SK-N-SH treated with all-trans-retinoic acid at 6 μM for 48 hours (cell line): ENCODE measurements around the gene CXCL10.

Source experiments
- ATAC-seq: fragments of 200-7000 bp; cut with Tn5 transposase; 3 replicates; pipeline ENCODE4 v1.9.1; 2020; ENCODE audit warnings: mild to moderate bottlenecking, moderate library complexity
- ARNTL ChIP-seq: fragments of 450-650 bp; formaldehyde crosslinking; IDR thresholded peaks from 2 replicates; pipeline ENCODE4 v1.5.0; 2020; ENCODE audit warnings: low read depth, mild to moderate bottlenecking, moderate library complexity, borderline replicate concordance
- BACH2 ChIP-seq: fragments of 250-450 bp; sonication (Bioruptor Pico); IDR thresholded peaks from 2 replicates; pipeline ENCODE4 v1.9.0; 2021; ENCODE audit warnings: mild to moderate bottlenecking, borderline replicate concordance
- CSDC2 ChIP-seq: fragments of 250-450 bp; sonication (Bioruptor Pico); IDR thresholded peaks from 2 replicates; pipeline ENCODE4 v1.5.0; 2020; ENCODE audit warnings: mild to moderate bottlenecking, moderate library complexity
- ESRRG ChIP-seq: fragments of 250-450 bp; sonication (Bioruptor Pico); IDR thresholded peaks from 2 replicates; pipeline ENCODE4 v1.6.1; 2021; ENCODE audit warnings: mild to moderate bottlenecking
- GLIS3 ChIP-seq: fragments of 250-450 bp; sonication (Bioruptor Pico); IDR thresholded peaks from 2 replicates; pipeline ENCODE4 v1.5.0; 2020; ENCODE audit warnings: mild to moderate bottlenecking, moderate library complexity
- ISL1 ChIP-seq: fragments of 250-450 bp; sonication (Bioruptor Pico); IDR thresholded peaks from 2 replicates; pipeline ENCODE4 v2.1.2; 2022; ENCODE audit warnings: mild to moderate bottlenecking, moderate library complexity
- OSR1 ChIP-seq: fragments of 250-450 bp; sonication (Bioruptor Pico); IDR thresholded peaks from 2 replicates; pipeline ENCODE4 v1.8.0; 2022; ENCODE audit warnings: moderate library complexity, mild to moderate bottlenecking, inconsistent platforms
- RARB ChIP-seq: fragments of 250-450 bp; sonication (Bioruptor Pico); IDR thresholded peaks from 2 replicates; pipeline ENCODE4 v1.8.0; 2021; ENCODE audit warnings: mild to moderate bottlenecking, moderate library complexity
- SNAI2 ChIP-seq: fragments of 250-450 bp; sonication (Bioruptor Pico); IDR thresholded peaks from 2 replicates; pipeline ENCODE4 v1.5.0; 2020; ENCODE audit warnings: mild to moderate bottlenecking, moderate library complexity
- TCF4 ChIP-seq: fragments of 250-450 bp; sonication (Bioruptor Pico); IDR thresholded peaks from 2 replicates; pipeline ENCODE4 v1.8.0; 2021; ENCODE audit warnings: mild to moderate bottlenecking, moderate library complexity, borderline replicate concordance
- TOX ChIP-seq: fragments of 250-450 bp; sonication (Bioruptor Pico); IDR thresholded peaks from 2 replicates; pipeline ENCODE4 v1.8.0; 2021; ENCODE audit warnings: mild to moderate bottlenecking, moderate library complexity, borderline replicate concordance
- TSHZ2 ChIP-seq: fragments of 250-450 bp; sonication (Bioruptor Pico); IDR thresholded peaks from 2 replicates; pipeline ENCODE4 v1.5.0; 2020; ENCODE audit warnings: mild to moderate bottlenecking, moderate library complexity
- ZC3H10 ChIP-seq: fragments of 250-450 bp; sonication (Bioruptor Pico); IDR thresholded peaks from 2 replicates; pipeline ENCODE4 v1.5.1; 2021; ENCODE audit warnings: mild to moderate bottlenecking, moderate library complexity
- ZFP3 ChIP-seq: fragments of 250-450 bp; sonication (Bioruptor Pico); IDR thresholded peaks from 2 replicates; pipeline ENCODE4 v1.5.0; 2020; ENCODE audit warnings: mild to moderate bottlenecking, moderate library complexity
- ZFP30 ChIP-seq: fragments of 450-650 bp; formaldehyde crosslinking; IDR thresholded peaks from 2 replicates; pipeline ENCODE4 v1.5.0; 2022; ENCODE audit warnings: mild to moderate bottlenecking, moderate library complexity
- ZNF565 ChIP-seq: fragments of 450-650 bp; formaldehyde crosslinking; conservative IDR thresholded peaks from 2 replicates; pipeline ENCODE4 v1.5.0; 2020; ENCODE audit warnings: low read depth, mild to moderate bottlenecking, moderate library complexity
- ZNF70 ChIP-seq: fragments of 450-650 bp; formaldehyde crosslinking; IDR thresholded peaks from 2 replicates; pipeline ENCODE4 v1.5.0; 2020; ENCODE audit warnings: mild to moderate bottlenecking, moderate library complexity
- ZNF8 ChIP-seq: fragments of 450-650 bp; formaldehyde crosslinking; IDR thresholded peaks from 2 replicates; pipeline ENCODE4 v1.5.0; 2020; ENCODE audit warnings: mild to moderate bottlenecking, moderate library complexity
- TF ChIP-seq, protein P1 (sequence below): fragments of 250-450 bp; sonication (Bioruptor Pico); IDR thresholded peaks from 2 replicates; pipeline ENCODE4 v1.5.1; 2021; ENCODE audit warnings: mild to moderate bottlenecking, moderate library complexity
- TF ChIP-seq, protein P2 (sequence below): fragments of 250-450 bp; sonication (Bioruptor Pico); IDR thresholded peaks from 2 replicates; pipeline ENCODE4 v1.5.1; 2020; ENCODE audit warnings: low read depth, mild to moderate bottlenecking, moderate library complexity
- TF ChIP-seq, protein P3 (sequence below): fragments of 250-450 bp; sonication (Bioruptor Pico); IDR thresholded peaks from 2 replicates; pipeline ENCODE4 v1.8.0; 2020; ENCODE audit warnings: mild to moderate bottlenecking, moderate library complexity, borderline replicate concordance
- TF ChIP-seq, protein P4 (sequence below): fragments of 250-450 bp; sonication (Bioruptor Pico); IDR thresholded peaks from 2 replicates; pipeline ENCODE4 v1.8.0; 2021; ENCODE audit warnings: low read depth, mild to moderate bottlenecking, moderate library complexity, borderline replicate concordance

CXCL10 gene

DNA sequence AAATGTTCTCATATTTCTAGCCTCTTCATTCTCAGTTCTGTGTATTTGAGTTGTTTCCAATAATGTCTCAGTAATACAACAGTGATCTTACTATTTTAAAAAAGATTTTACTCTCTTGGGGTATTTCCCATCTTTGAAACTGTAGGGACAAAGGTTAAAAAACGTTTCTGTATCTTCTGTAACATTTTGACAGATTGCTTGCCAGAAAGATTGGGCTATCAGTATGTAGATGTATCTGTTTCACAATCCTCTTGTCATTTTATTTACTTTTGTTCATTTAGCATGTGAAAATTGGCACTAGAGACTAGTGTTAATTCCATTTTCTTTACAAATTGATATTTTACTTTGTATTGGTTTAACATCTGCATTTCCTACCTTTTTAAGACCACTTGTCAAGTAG, 9.8 kb downstream of the CXCL10 start:
- no peak for ATAC-seq
- TF ChIP-seq RARB (CRISPR knock-in tag) (no peak), TSHZ2 (CRISPR knock-in tag) (no peak), ZFP30 (no peak), ZNF8 (CRISPR knock-in tag) (no peak), SNAI2 (CRISPR knock-in tag) (no peak), ARNTL (no peak), ZC3H10 (CRISPR knock-in tag) (no peak)
- TF ChIP-seq, protein P1, sequence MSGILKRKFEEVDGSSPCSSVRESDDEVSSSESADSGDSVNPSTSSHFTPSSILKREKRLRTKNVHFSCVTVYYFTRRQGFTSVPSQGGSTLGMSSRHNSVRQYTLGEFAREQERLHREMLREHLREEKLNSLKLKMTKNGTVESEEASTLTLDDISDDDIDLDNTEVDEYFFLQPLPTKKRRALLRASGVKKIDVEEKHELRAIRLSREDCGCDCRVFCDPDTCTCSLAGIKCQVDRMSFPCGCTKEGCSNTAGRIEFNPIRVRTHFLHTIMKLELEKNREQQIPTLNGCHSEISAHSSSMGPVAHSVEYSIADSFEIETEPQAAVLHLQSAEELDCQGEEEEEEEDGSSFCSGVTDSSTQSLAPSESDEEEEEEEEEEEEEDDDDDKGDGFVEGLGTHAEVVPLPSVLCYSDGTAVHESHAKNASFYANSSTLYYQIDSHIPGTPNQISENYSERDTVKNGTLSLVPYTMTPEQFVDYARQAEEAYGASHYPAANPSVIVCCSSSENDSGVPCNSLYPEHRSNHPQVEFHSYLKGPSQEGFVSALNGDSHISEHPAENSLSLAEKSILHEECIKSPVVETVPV (CRISPR knock-in tag) = no peak
- TF ChIP-seq, protein P2, sequence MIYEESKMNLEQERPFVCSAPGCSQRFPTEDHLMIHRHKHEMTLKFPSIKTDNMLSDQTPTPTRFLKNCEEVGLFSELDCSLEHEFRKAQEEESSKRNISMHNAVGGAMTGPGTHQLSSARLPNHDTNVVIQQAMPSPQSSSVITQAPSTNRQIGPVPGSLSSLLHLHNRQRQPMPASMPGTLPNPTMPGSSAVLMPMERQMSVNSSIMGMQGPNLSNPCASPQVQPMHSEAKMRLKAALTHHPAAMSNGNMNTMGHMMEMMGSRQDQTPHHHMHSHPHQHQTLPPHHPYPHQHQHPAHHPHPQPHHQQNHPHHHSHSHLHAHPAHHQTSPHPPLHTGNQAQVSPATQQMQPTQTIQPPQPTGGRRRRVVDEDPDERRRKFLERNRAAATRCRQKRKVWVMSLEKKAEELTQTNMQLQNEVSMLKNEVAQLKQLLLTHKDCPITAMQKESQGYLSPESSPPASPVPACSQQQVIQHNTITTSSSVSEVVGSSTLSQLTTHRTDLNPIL (CRISPR knock-in tag) = no peak

DNA sequence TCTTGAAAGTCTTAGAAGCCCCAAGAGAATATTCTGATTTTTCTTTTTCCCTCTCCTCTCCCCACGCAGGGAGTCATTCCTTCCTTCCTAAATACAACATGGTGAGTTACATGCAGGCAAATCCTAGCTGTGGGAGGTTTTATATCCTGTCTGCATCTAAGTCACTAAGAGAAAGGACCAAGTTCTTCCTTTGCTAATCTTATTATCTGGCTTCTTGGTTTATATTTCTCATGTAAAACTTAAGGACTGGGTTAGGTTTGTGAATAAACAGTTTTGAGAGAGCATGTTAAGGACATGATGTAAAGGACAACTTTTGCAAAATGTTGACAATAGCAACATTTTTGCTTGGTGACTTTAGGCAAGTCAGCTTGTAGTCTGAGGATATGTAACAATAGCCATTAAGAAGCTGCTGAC, 10.9 kb downstream of the CXCL10 start:
- peak; percentile 27; the same call in 2 of the 3 replicates for ATAC-seq
- TF ChIP-seq ZNF565 (CRISPR knock-in tag) = no peak
- TF ChIP-seq ESRRG (CRISPR knock-in tag) = no peak
- no peak for TF ChIP-seq ISL1 (CRISPR knock-in tag)
- no peak for TF ChIP-seq ARNTL
- TF ChIP-seq GLIS3 (CRISPR knock-in tag) = no peak
- no peak for TF ChIP-seq ZNF70 (CRISPR knock-in tag)
- TF ChIP-seq TSHZ2 (CRISPR knock-in tag) = no peak
- TF ChIP-seq, protein P3, sequence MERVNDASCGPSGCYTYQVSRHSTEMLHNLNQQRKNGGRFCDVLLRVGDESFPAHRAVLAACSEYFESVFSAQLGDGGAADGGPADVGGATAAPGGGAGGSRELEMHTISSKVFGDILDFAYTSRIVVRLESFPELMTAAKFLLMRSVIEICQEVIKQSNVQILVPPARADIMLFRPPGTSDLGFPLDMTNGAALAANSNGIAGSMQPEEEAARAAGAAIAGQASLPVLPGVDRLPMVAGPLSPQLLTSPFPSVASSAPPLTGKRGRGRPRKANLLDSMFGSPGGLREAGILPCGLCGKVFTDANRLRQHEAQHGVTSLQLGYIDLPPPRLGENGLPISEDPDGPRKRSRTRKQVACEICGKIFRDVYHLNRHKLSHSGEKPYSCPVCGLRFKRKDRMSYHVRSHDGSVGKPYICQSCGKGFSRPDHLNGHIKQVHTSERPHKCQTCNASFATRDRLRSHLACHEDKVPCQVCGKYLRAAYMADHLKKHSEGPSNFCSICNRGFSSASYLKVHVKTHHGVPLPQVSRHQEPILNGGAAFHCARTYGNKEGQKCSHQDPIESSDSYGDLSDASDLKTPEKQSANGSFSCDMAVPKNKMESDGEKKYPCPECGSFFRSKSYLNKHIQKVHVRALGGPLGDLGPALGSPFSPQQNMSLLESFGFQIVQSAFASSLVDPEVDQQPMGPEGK (CRISPR knock-in tag) = no peak
- TF ChIP-seq CSDC2 (CRISPR knock-in tag) = no peak
- no peak for TF ChIP-seq SNAI2 (CRISPR knock-in tag)
- no peak for TF ChIP-seq ZFP3 (CRISPR knock-in tag)
- TF ChIP-seq OSR1 (CRISPR knock-in tag) = no peak
- TF ChIP-seq, protein P1 (CRISPR knock-in tag) = no peak
- TF ChIP-seq, protein P4, sequence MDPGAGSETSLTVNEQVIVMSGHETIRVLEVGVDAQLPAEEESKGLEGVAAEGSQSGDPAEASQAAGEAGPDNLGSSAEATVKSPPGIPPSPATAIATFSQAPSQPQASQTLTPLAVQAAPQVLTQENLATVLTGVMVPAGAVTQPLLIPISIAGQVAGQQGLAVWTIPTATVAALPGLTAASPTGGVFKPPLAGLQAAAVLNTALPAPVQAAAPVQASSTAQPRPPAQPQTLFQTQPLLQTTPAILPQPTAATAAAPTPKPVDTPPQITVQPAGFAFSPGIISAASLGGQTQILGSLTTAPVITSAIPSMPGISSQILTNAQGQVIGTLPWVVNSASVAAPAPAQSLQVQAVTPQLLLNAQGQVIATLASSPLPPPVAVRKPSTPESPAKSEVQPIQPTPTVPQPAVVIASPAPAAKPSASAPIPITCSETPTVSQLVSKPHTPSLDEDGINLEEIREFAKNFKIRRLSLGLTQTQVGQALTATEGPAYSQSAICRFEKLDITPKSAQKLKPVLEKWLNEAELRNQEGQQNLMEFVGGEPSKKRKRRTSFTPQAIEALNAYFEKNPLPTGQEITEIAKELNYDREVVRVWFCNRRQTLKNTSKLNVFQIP (CRISPR knock-in tag) = no peak
- TF ChIP-seq, protein P2 (CRISPR knock-in tag) = no peak
- TF ChIP-seq BACH2 (CRISPR knock-in tag) = no peak
- TF ChIP-seq ZFP30 = no peak
- no peak for TF ChIP-seq TCF4 (CRISPR knock-in tag)
- no peak for TF ChIP-seq TOX (CRISPR knock-in tag)
